GM12878 (cell line): ENCODE data around the gene GPRC5C. TPM values are rescaled to one million over a fixed set of nuclear protein-coding genes. Genes with fewer than 3 reads are reported as not detected.
A peak's percentile ranks its signal among the peaks of the same experiment; 100 is the strongest.

Experiments used
- ATAC-seq: fragments of 200-7000 bp; cut with Tn5 transposase; 3 replicates; pipeline ENCODE4 v1.9.1; 2020; ENCODE audit warnings: mild to moderate bottlenecking, moderate library complexity
- BruUV-seq: library from RNA; stranded (reverse); fragments of 400-500 nt; replicated peaks from 2 replicates; lab custom pipeline; 2021; lab: Mats Ljungman, UMichigan
- CTCF ChIA-PET: fragments of 300-600 bp; sonication (Branson Sonifier 250); formaldehyde crosslinking; extraction: SDS; loops from one replicate; lab custom pipeline; 2021; ENCODE audit warnings: inconsistent platforms; lab: Yijun Ruan, JAX
- POLR2A ChIA-PET: fragments of 350-600 bp; formaldehyde crosslinking; extraction: SDS; loops from one replicate; lab custom pipeline; 2021; ENCODE audit warnings: inconsistent platforms; lab: Charles Lee
- RAD21 ChIA-PET: fragments of 300-600 bp; sonication (Branson Sonifier 250); formaldehyde crosslinking; loops from one replicate; lab custom pipeline; 2023; ENCODE audit warnings: antibody characterized with exemption; ENCODE audit not compliant: unreplicated experiment; lab: Charles Lee
- SMC1A ChIA-PET: fragments of 300-600 bp; sonication (Branson Sonifier 250); formaldehyde crosslinking; loops from one replicate; lab custom pipeline; 2023; ENCODE audit not compliant: unreplicated experiment, uncharacterized antibody; lab: Charles Lee
- DNase-seq: peaks from one replicate; pipeline ENCODE4 v3.0.0-alpha.2; 2011; ENCODE audit warnings: low read depth, low spot score
- FAIRE-seq: peaks from 3 replicates; lab custom pipeline; 2011; peaks lifted over from hg19 to GRCh38; lab: Jason Lieb, UNC
- H2AFZ ChIP-seq: 2 replicates; pipeline ENCODE4 v1.6.0; 2011; ENCODE audit warnings: low read depth, low read length, control low read depth; ENCODE audit not compliant: control insufficient read depth
- H3K27ac ChIP-seq: 2 replicates; pipeline ENCODE4 v1.5.1; 2011; ENCODE audit warnings: control low read depth; ENCODE audit not compliant: control insufficient read depth, insufficient read depth
- H3K27me3 ChIP-seq, 2 experiments: replicated peaks in 1 of 2; 2 replicates each; pipeline versions ENCODE4 v1.6.0 to v1.6.1; 2011; ENCODE audit warnings: low read length in 1 of 2; ENCODE audit not compliant: control insufficient read depth in 2 of 2, insufficient read depth in 2 of 2
- H3K36me3 ChIP-seq, 2 experiments: 2 replicates each; pipeline ENCODE4 v1.5.1; 2011; ENCODE audit warnings: low read length in 1 of 2; ENCODE audit not compliant: control insufficient read depth in 2 of 2, insufficient read depth in 2 of 2
- H3K4me1 ChIP-seq: 2 replicates; pipeline ENCODE4 v1.6.1; 2011; ENCODE audit warnings: mild to moderate bottlenecking, low read length, moderate library complexity, mixed read lengths; ENCODE audit not compliant: control insufficient read depth, insufficient read depth
- H3K4me2 ChIP-seq: 2 replicates; pipeline ENCODE4 v1.6.0; 2011; ENCODE audit warnings: control low read depth; ENCODE audit not compliant: control insufficient read depth, insufficient read depth
- H3K4me3 ChIP-seq: fragments of 200-600 bp; sonication (generic); 2 replicates; pipeline ENCODE4 v1.5.1; 2016
- H3K79me2 ChIP-seq: 2 replicates; pipeline ENCODE4 v1.6.0; 2011; ENCODE audit warnings: low read length; ENCODE audit not compliant: control insufficient read depth, insufficient read depth
- H3K9ac ChIP-seq: 2 replicates; pipeline ENCODE4 v1.8.0; 2011; ENCODE audit warnings: low read length, control low read depth, mixed read lengths; ENCODE audit not compliant: control insufficient read depth, insufficient read depth
- H3K9me3 ChIP-seq: replicated peaks from 3 replicates; pipeline ENCODE4 v1.5.1; 2011; ENCODE audit warnings: mild to moderate bottlenecking, low read length; ENCODE audit not compliant: control insufficient read depth, insufficient read depth
- H4K20me1 ChIP-seq: 2 replicates; pipeline ENCODE4 v1.6.0; 2011; ENCODE audit not compliant: control insufficient read depth, insufficient read depth
- BACH1 ChIP-seq: fragments of 450-650 bp; IDR thresholded peaks from 2 replicates; pipeline ENCODE4 v1.6.1; 2017; ENCODE audit warnings: mild to moderate bottlenecking, borderline replicate concordance
- NR2F1 ChIP-seq: fragments of 450-650 bp; conservative IDR thresholded peaks from 2 replicates; pipeline ENCODE4 v1.6.1; 2017; ENCODE audit warnings: mild to moderate bottlenecking
- RUNX3 ChIP-seq: IDR thresholded peaks from 2 replicates; pipeline ENCODE4 v1.6.1; 2012; ENCODE audit warnings: low read length, inconsistent platforms
- TAF1 ChIP-seq: IDR thresholded peaks from 2 replicates; pipeline ENCODE4 v1.6.1; 2011; ENCODE audit warnings: mild to moderate bottlenecking, low read depth, low read length, borderline replicate concordance
- ZBTB40 ChIP-seq: fragments of 450-650 bp; IDR thresholded peaks from 2 replicates; pipeline ENCODE4 v1.6.1; 2016; ENCODE audit warnings: mild to moderate bottlenecking, moderate library complexity, borderline replicate concordance
- whole genome bisulfite sequencing: methylation state at CpG from one replicate; pipeline ENCODE4 v1.1.6; 2016; ENCODE audit warnings: low lambda C conversion rate; ENCODE audit not compliant: insufficient replicate concordance, insufficient coverage; ENCODE audit errors: missing lambda C conversion rate; 5-methylcytosine and 5-hydroxymethylcytosine counted together
- in situ Hi-C: fragments of 300-500 bp; cut with MboI; formaldehyde crosslinking; loops from 9 replicates; pipeline ENCODE4 v1.14.3; 2018; ENCODE audit warnings: mixed read lengths
- intact Hi-C: fragments of 100-400 bp; cut with micrococcal nuclease; formaldehyde crosslinking; loops from one replicate; pipeline ENCODE4 v1.14.2; 2022; ENCODE audit not compliant: unreplicated experiment
- polyA plus RNA-seq, 11 experiments: library from polyadenylated mRNA; depleted of rRNA in 4 of 11; unstranded in 6 of 11; stranded (reverse) in 5 of 11; fragments of >200 nt; fragmentation: Nextera tagmentation in 4 of 11; fragmentation: Illumina TruSeq in 1 of 11; extraction: Ambion mirVana in 4 of 11; extraction: Trizol in 1 of 11; gene quantifications; 1 replicate in 1 of 11; 2 replicates in 10 of 11; pipeline versions ENCODE4 v1.2.1 to v1.2.3, GENCODE V29; 2011 to 2016; ENCODE audit warnings: inconsistent platforms in 2 of 11, missing spikeins in 2 of 11, low read depth in 1 of 11
- total RNA-seq, 4 experiments: library from RNA; depleted of rRNA in 3 of 4; stranded (reverse); fragments of >200 nt in 3 of 4; fragmentation: Illumina TruSeq in 1 of 4; extraction: Trizol in 1 of 4; gene quantifications; 2 replicates each; pipeline versions ENCODE4 v1.2.1 to v1.2.3, GENCODE V29; 2013 to 2021

Gene GPRC5C
- total and polyA plus RNA-seq, 10 of the 15 experiments (the other 5 are each of a cell fraction or from before 2014, with no cell fraction given) = 0.04 to 1.3 (median 0.36) TPM; not detected in 2

- ChIA-PET POLR2A (interaction anchor here (0.9 to 2.8 kb wide), 2 partner anchors 9 to 13 kb away, joined by 4 to 13 read pairs; no protein-coding TSS in a partner anchor), CTCF (no interaction called here), SMC1A (interaction anchor here (0.8 kb wide), 1 partner anchor 11 kb away, joined by 3 read pairs; the partner anchor contains the start of gene CD300A), RAD21 (interaction anchor here (2.1 kb wide), 1 partner anchor 9 kb away, joined by 11 read pairs; no protein-coding TSS in a partner anchor)
- Histone ChIP-seq H3K4me2 (0 out of 2 replicates have a peak overlapping the region, but pooled peaks have one; percentile 4), H3K27me3 (no peaks in the 10 kb centered on the region), H3K27ac (no peak overlapping the region), H3K4me3 (no peak overlapping the region), H3K9ac (no peak overlapping the region), H2AFZ (no peak overlapping the region), H4K20me1 (peaks cover 3% of the 10 kb centered on the region; the same call in 1 of the 2 replicates), H3K9me3 (peaks cover 6% of the 10 kb centered on the region; the same call in 2 of the 3 replicates), H3K79me2 (peaks cover 31% of the 10 kb centered on the region), H3K4me1 (peaks cover 20% of the 10 kb centered on the region), H3K36me3 (peaks cover 32 to 38% of the 10 kb centered on the region in 2 experiments)
- 94% methylated on average over 4 of the region's 4 CpGs for WGBS
- BruUV-seq = no TSS peak
- in situ Hi-C loops (no loop called here), intact Hi-C loops (no loop called here)
- FAIRE-seq (no peak), ATAC-seq (no peak), DNase-seq (no peak)
- TF ChIP-seq TAF1 (no peak), NR2F1 (0 out of 2 replicates have a peak, but pooled peaks have one; percentile 21), ZBTB40 (no peak), RUNX3 (0 out of 2 replicates have a peak, but pooled peaks have one; percentile 32), BACH1 (0 out of 2 replicates have a peak, but pooled peaks have one; percentile 41)
These were observed 45.5 kb downstream of the GPRC5C start for GRCh38 chr17:74477411-74477810.
